Measurements from ENCODE around the gene PCDHGA3.

DNA sequence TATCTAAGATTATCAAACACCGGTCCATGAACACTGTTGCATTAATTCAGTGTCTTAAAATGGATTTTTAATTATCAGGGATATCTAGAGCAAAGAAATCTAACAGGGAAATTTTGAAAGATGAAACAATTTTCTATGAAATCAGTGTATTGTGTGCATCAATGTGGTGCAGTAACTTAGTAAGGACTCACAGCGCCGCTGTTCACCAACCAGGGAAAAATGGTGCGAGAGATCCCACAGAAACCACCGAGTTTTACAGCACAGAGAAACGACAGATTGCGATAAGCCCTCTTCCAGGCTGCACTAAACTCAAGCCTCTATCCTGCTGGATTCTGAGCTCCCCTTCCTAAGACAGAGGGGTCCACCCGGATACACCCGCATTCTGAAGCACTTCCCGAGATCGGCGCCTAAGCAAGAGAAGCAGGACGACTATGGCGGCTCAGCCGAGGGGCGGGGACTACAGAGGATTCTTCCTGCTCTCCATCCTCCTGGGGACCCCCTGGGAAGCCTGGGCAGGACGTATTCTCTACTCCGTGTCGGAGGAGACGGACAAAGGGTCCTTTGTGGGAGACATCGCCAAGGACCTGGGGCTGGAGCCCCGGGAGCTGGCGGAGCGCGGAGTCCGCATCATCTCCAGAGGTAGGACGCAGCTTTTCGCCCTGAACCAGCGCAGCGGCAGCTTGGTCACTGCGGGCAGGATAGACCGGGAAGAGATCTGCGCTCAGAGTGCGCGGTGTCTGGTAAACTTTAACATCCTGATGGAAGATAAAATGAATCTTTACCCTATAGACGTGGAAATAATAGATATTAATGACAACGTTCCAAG lies 39.1 kb downstream of the PCDHGA3 start, which contains the start of gene PCDHGA7:
- TF ChIP-seq CTCF (conservative IDR thresholded peaks at IDR 0.05; ENCODE audit: low read depth, low read length) (peak; percentile 56), EZH2 (IDR thresholded peaks at IDR 0.05; ENCODE audit: borderline replicate concordance, low read depth, low read length, poor library complexity, severe bottlenecking) (no peak)

Measured in A673 (cell line).